Panc1 (cell line): ENCODE results near the gene MMP21.

ENCODE experiments used
- CTCF ChIP-seq: fragments of 450-650 bp; IDR thresholded peaks from 2 replicates; pipeline ENCODE4 v1.5.1; 2017; ENCODE audit warnings: mild to moderate bottlenecking
- POLR2AphosphoS5 ChIP-seq: IDR thresholded peaks from 2 replicates; pipeline ENCODE4 v1.6.1; 2012; ENCODE audit warnings: mild to moderate bottlenecking, low read depth, low read length, moderate library complexity

- TF ChIP-seq CTCF (no peak), POLR2AphosphoS5 (no peak)
These were observed 7.0 kb upstream of the MMP21 start for GRCh38 chr10:125782616-125783015.
